GM23248 (cell line): ENCODE data around the gene SYF2. TPM values are rescaled to one million over a fixed set of nuclear protein-coding genes. Genes with fewer than 3 reads are reported as not detected.

ENCODE experiments used
- DNase-seq: peaks from one replicate; pipeline ENCODE4 v3.0.0-alpha.2; 2015
- H2AFZ ChIP-seq: fragments of 200-600 bp; sonication (generic); 2 replicates; pipeline ENCODE4 v1.6.1; 2016; ENCODE audit warnings: antibody characterized with exemption
- H3F3A ChIP-seq: fragments of 200-600 bp; sonication (generic); 2 replicates; pipeline ENCODE4 v1.6.1; 2016; ENCODE audit warnings: mild to moderate bottlenecking, antibody characterized with exemption, mixed run types; ENCODE audit not compliant: insufficient read depth
- H3K27ac ChIP-seq: fragments of 200-600 bp; sonication (generic); 2 replicates; pipeline ENCODE4 v1.5.1; 2016; ENCODE audit warnings: mild to moderate bottlenecking
- H3K27me3 ChIP-seq: fragments of 200-600 bp; sonication (generic); replicated peaks from 2 replicates; pipeline ENCODE4 v1.6.1; 2016; ENCODE audit warnings: mild to moderate bottlenecking; ENCODE audit not compliant: insufficient read depth
- H3K36me3 ChIP-seq: fragments of 200-600 bp; sonication (generic); 2 replicates; pipeline ENCODE4 v1.6.1; 2016; ENCODE audit warnings: low read depth, mild to moderate bottlenecking
- H3K4me1 ChIP-seq: fragments of 200-600 bp; sonication (generic); 2 replicates; pipeline ENCODE4 v1.6.1; 2016; ENCODE audit warnings: mild to moderate bottlenecking; ENCODE audit not compliant: insufficient read depth
- H3K4me2 ChIP-seq: fragments of 200-600 bp; sonication (generic); one replicate; pipeline ENCODE4 v1.6.1; 2016; ENCODE audit warnings: mild to moderate bottlenecking; ENCODE audit not compliant: unreplicated experiment
- H3K4me3 ChIP-seq: fragments of 200-600 bp; sonication (generic); 2 replicates; pipeline ENCODE4 v1.5.1; 2016; ENCODE audit warnings: mild to moderate bottlenecking
- H3K79me2 ChIP-seq: fragments of 200-600 bp; sonication (generic); 2 replicates; pipeline ENCODE4 v1.6.1; 2016; ENCODE audit warnings: mild to moderate bottlenecking; ENCODE audit not compliant: insufficient read depth
- H3K9ac ChIP-seq: fragments of 200-600 bp; sonication (generic); 2 replicates; pipeline ENCODE4 v1.6.1; 2016; ENCODE audit warnings: mild to moderate bottlenecking
- H3K9me2 ChIP-seq: fragments of 200-600 bp; sonication (generic); 2 replicates; pipeline ENCODE4 v1.6.1; 2016; ENCODE audit warnings: mixed run types, mild to moderate bottlenecking, moderate library complexity; ENCODE audit not compliant: insufficient read depth
- H3K9me3 ChIP-seq: fragments of 200-600 bp; sonication (generic); one replicate; pipeline ENCODE4 v1.6.1; 2017; ENCODE audit warnings: low read depth
- H4K20me1 ChIP-seq: fragments of 200-600 bp; sonication (generic); 2 replicates; pipeline ENCODE4 v1.6.0; 2016; ENCODE audit not compliant: insufficient read depth
- EZH2 ChIP-seq: fragments of 200-600 bp; sonication (generic); IDR thresholded peaks from 2 replicates; pipeline ENCODE4 v1.6.1; 2018; ENCODE audit warnings: antibody characterized with exemption, mild to moderate bottlenecking; ENCODE audit not compliant: insufficient read depth, poor library complexity, severe bottlenecking
- EZH2phosphoT487 ChIP-seq: fragments of 200-600 bp; sonication (generic); IDR thresholded peaks from 2 replicates; pipeline ENCODE4 v1.6.1; 2018; ENCODE audit warnings: antibody characterized with exemption, moderate library complexity, mild to moderate bottlenecking, low read depth; ENCODE audit not compliant: insufficient read depth
- WGBS, 2 experiments: methylation state at CpG; one replicate each; pipeline ENCODE4 v1.1.6; 2015 to 2017; ENCODE audit warnings: low lambda C conversion rate in 2 of 2, low coverage in 1 of 2; ENCODE audit errors: missing lambda C conversion rate in 2 of 2; 5-methylcytosine and 5-hydroxymethylcytosine counted together
- in situ Hi-C: fragments of 300-500 bp; cut with MboI; formaldehyde crosslinking; loops from 2 replicates; pipeline ENCODE4 v1.15.0; 2020
- polyA plus RNA-seq: library from polyadenylated mRNA; unstranded; fragments of >200 nt; fragmentation: Nextera tagmentation; extraction: Ambion mirVana; gene quantifications from 2 replicates; pipeline ENCODE4 v1.2.1, GENCODE V29; 2016
- total RNA-seq: library from RNA; depleted of rRNA; stranded (reverse); fragments of >200 nt; shearing (Covaris generic); gene quantifications from 2 replicates; pipeline ENCODE4 v1.2.3, GENCODE V29; 2014; rRNA removed

The SYF2 gene
- total and polyA plus RNA-seq, 2 experiments from 2014 or later = 40.5 to 50.3 TPM

DNA sequence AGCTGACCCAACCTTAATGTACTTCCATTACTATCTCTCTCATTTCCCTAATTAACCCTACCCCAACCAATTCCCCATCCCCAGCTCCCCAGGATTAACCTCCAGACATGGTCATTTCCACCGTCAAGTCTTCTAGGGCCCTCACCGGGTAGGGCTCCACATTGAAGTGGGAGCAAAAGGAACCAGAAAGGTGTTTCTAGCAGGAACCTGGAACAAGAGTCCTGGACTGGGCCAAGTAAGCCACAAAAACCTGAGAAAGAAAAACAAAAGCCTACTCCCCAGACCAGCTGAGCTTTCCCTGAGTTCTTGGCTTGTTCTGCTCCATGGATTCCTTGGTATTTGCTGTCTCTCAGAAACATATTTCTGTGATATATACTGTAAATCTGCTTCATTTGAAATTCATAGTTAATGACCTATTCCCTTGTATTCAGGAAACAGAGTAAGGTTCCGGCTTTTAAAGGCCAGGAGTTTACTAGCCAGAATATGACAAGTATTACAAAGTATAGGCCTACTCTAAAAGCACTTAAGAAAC is 58.4 kb downstream of the SYF2 start:
- no peaks in the 10 kb centered on the region for H3K27me3 ChIP-seq
- H2AFZ ChIP-seq = no peak overlapping the region
- no peaks in the 10 kb centered on the region for H4K20me1 ChIP-seq
- H3K4me1 ChIP-seq = no peaks in the 10 kb centered on the region
- H3K36me3 ChIP-seq = no peaks in the 10 kb centered on the region
- no peaks in the 10 kb centered on the region for H3K9me3 ChIP-seq
- no peak overlapping the region for H3K4me3 ChIP-seq
- 81 to 82% methylated on average over 3 of the region's 3 CpGs for WGBS, 2 experiments
- no peak overlapping the region for H3K27ac ChIP-seq
- no peak for DNase-seq
- no peaks in the 10 kb centered on the region for H3F3A ChIP-seq
- no peak overlapping the region for H3K9ac ChIP-seq
- in situ Hi-C loops = no loop called here
- TF ChIP-seq EZH2phosphoT487 = no peak
- TF ChIP-seq EZH2 = no peak
- H3K79me2 ChIP-seq = no peaks in the 10 kb centered on the region
- no peak overlapping the region for H3K4me2 ChIP-seq
- no peaks in the 10 kb centered on the region for H3K9me2 ChIP-seq

Other genes with a start within 250 kb of the SYF2 start
- 138 and 139 TPM in 2 replicates for gene RSRP1, start 15.0 kb upstream of the SYF2 start, total RNA-seq
- gene RSRP1, start 15.0 kb upstream of the SYF2 start, polyA plus RNA-seq = 86.8 and 113 TPM in 2 replicates
- gene RHD, start 40.0 kb upstream of the SYF2 start, total RNA-seq = 0.25 TPM in 1 of 2 replicates, not detected in the other
- 0.32 and 0.33 TPM in 2 replicates for gene RHD, start 40.0 kb upstream of the SYF2 start, polyA plus RNA-seq
- 146 and 213 TPM in 2 replicates for gene TMEM50A, start 105.8 kb upstream of the SYF2 start, total RNA-seq
- gene TMEM50A, start 105.8 kb upstream of the SYF2 start, polyA plus RNA-seq = 453 and 455 TPM in 2 replicates
- 0.43 and 0.89 TPM in 2 replicates for gene RHCE, start 188.3 kb upstream of the SYF2 start, total RNA-seq
- gene RHCE, start 188.3 kb upstream of the SYF2 start, polyA plus RNA-seq = 0.90 and 1.6 TPM in 2 replicates
- 16.8 and 18.0 TPM in 2 replicates for gene MACO1, start 198.4 kb upstream of the SYF2 start, total RNA-seq
- gene MACO1, start 198.4 kb upstream of the SYF2 start, polyA plus RNA-seq = 10.7 and 12.4 TPM in 2 replicates